ENCODE data around the gene HSF2BP. TPM values are rescaled to one million over a fixed set of nuclear protein-coding genes. Genes with fewer than 3 reads are reported as not detected.

Gene HSF2BP
- total RNA-seq, 1 experiment from 2014 or later = 1.5 TPM

GRCh38 chr21:43676391-43676790 lies 17.1 kb upstream of the HSF2BP start:
- no CpG with 5 or more reads among the region's 15 CpGs for WGBS (ENCODE audit: extremely low coverage, insufficient read length, low lambda C conversion rate)
- no peaks in the 10 kb centered on the region for H3K9me3 Mint-ChIP-seq
- Histone ChIP-seq H2BK5ac (ENCODE audit: insufficient read length, low read length) (no peak overlapping the region), H2AK5ac (ENCODE audit: insufficient read length, low read length) (no peak overlapping the region), H3K9ac (ENCODE audit: extremely low read depth, insufficient read length, low read length) (no peak overlapping the region), H3K27ac (ENCODE audit: insufficient read length, low read depth, low read length) (no peak overlapping the region), H2BK15ac (ENCODE audit: low read depth, low read length) (no peak overlapping the region), H3K14ac (ENCODE audit: insufficient read depth, low read length) (no peak overlapping the region), H2BK20ac (ENCODE audit: low read depth, low read length, poor library complexity, severe bottlenecking) (no peak overlapping the region), H4K8ac (replicated peaks; ENCODE audit: insufficient read length, low read depth, low read length) (no peak overlapping the region), H3T11ph (ENCODE audit: low read length) (no peak overlapping the region), H3K18ac (ENCODE audit: insufficient read length, low read depth, low read length) (no peak overlapping the region), H3K27me3 (ENCODE audit: insufficient read depth, low read length) (no peaks in the 10 kb centered on the region), H3K23ac (ENCODE audit: insufficient read length, low read depth, low read length) (no peak overlapping the region), H4K5ac (ENCODE audit: insufficient read length, low read depth, low read length) (no peak overlapping the region), H3K23me2 (ENCODE audit: insufficient read length, low read depth, low read length, poor library complexity, severe bottlenecking) (no peaks in the 10 kb centered on the region), H3K56ac (ENCODE audit: insufficient read length, low read depth, low read length) (no peak overlapping the region), H2BK120ac (ENCODE audit: low read depth, low read length, poor library complexity, severe bottlenecking) (no peak overlapping the region), H2BK12ac (ENCODE audit: insufficient read length, low read depth, low read length) (no peak overlapping the region), H3K79me1 (ENCODE audit: insufficient read depth, low read depth, low read length, poor library complexity, severe bottlenecking) (peaks cover 5% of the 10 kb centered on the region), H3K79me2 (ENCODE audit: insufficient read depth, low read length) (no peaks in the 10 kb centered on the region; the same call in 1 of the 2 replicates), H3K4ac (ENCODE audit: low read depth, low read length) (no peak overlapping the region), H3K9me3 (ENCODE audit: control insufficient read depth, low read depth, low read length) (no peaks in the 10 kb centered on the region), H3K4me1 (ENCODE audit: insufficient read depth, low read length) (no peaks in the 10 kb centered on the region; the same call in 1 of the 2 replicates), H3K4me2 (ENCODE audit: insufficient read depth, insufficient read length, low read length) (no peak overlapping the region), H4K91ac (ENCODE audit: insufficient read length, low read depth, low read length) (no peak overlapping the region), H2AFZ (ENCODE audit: low read length) (no peak overlapping the region), H4K20me1 (ENCODE audit: control insufficient read depth, insufficient read depth, insufficient read length) (no peaks in the 10 kb centered on the region)
- no peak for DNase-seq
- H3K27me3 Mint-ChIP-seq (ENCODE audit: low read depth) = no peaks in the 10 kb centered on the region
- H3K4me3 Mint-ChIP-seq = no peak overlapping the region
- no peak for TF ChIP-seq CTCF (conservative IDR thresholded peaks at IDR 0.05)
- H3K36me3 Mint-ChIP-seq (ENCODE audit: insufficient read depth in 1 of 3, low read depth in 3 of 3) = peaks cover 53 to 82% (median 76%) of the 10 kb centered on the region in 3 experiments
- peak overlapping the region in 1 of 3 experiments; percentile 47; a peak in 2 of 7 replicates for H3K27ac Mint-ChIP-seq
- H3K4me1 Mint-ChIP-seq = peaks cover 18 to 22% of the 10 kb centered on the region in 2 experiments
